OCI-LY7 (cell line): Measurements from ENCODE around the gene SPTBN4. TPM values are rescaled to one million over a fixed set of nuclear protein-coding genes. Genes with fewer than 3 reads are reported as not detected.

ENCODE experiments used
- BruUV-seq: library from RNA; stranded (reverse); fragments of 400-500 nt; replicated peaks from 2 replicates; lab custom pipeline; 2021; lab: Mats Ljungman, UMichigan
- CTCF ChIA-PET: fragments of 300-600 bp; sonication (Branson Sonifier 250); formaldehyde crosslinking; loops from one replicate; lab custom pipeline; 2022; ENCODE audit warnings: antibody characterized with exemption; ENCODE audit not compliant: unreplicated experiment; lab: Charles Lee
- POLR2A ChIA-PET: fragments of 300-600 bp; sonication (Branson Sonifier 250); formaldehyde crosslinking; loops from one replicate; lab custom pipeline; 2022; ENCODE audit warnings: antibody characterized with exemption; lab: Charles Lee
- DNase-seq: peaks from one replicate; pipeline ENCODE4 v3.0.0-alpha.2; 2015; ENCODE audit warnings: low spot score
- H2AFZ ChIP-seq: fragments of 200-600 bp; sonication (generic), shearing (Covaris generic); 2 replicates; pipeline ENCODE4 v1.6.1; 2014; ENCODE audit warnings: mild to moderate bottlenecking, antibody characterized with exemption, low read length, moderate library complexity
- H3K27ac ChIP-seq: fragments of 200-600 bp; sonication (generic); 2 replicates; pipeline ENCODE4 v1.5.1; 2014; ENCODE audit warnings: mixed run types, low read depth, mild to moderate bottlenecking, moderate library complexity, low read length, inconsistent platforms; ENCODE audit not compliant: poor library complexity, severe bottlenecking
- H3K36me3 ChIP-seq: fragments of 200-600 bp; sonication (generic); 2 replicates; pipeline ENCODE4 v1.6.1; 2014; ENCODE audit warnings: mild to moderate bottlenecking, antibody characterized with exemption, low read length, moderate library complexity, mixed read lengths; ENCODE audit not compliant: insufficient read depth
- H3K4me1 ChIP-seq: fragments of 200-600 bp; sonication (generic); 2 replicates; pipeline ENCODE4 v1.5.1; 2014; ENCODE audit warnings: mild to moderate bottlenecking, low read length; ENCODE audit not compliant: insufficient read depth, poor library complexity, severe bottlenecking
- H3K4me2 ChIP-seq: fragments of 200-600 bp; sonication (generic); 2 replicates; pipeline ENCODE4 v1.6.1; 2014; ENCODE audit warnings: mild to moderate bottlenecking, low read length
- H3K4me3 ChIP-seq: fragments of 200-600 bp; sonication (generic); 2 replicates; pipeline ENCODE4 v1.5.1; 2014; ENCODE audit warnings: mild to moderate bottlenecking, low read depth, low read length; ENCODE audit not compliant: poor library complexity, severe bottlenecking
- H3K79me2 ChIP-seq: fragments of 200-600 bp; sonication (generic); 2 replicates; pipeline ENCODE4 v1.6.1; 2016; ENCODE audit warnings: low read depth, mild to moderate bottlenecking, low read length, moderate library complexity, mixed read lengths; ENCODE audit not compliant: insufficient read depth
- H3K9me2 ChIP-seq: fragments of 200-600 bp; sonication (generic); 2 replicates; pipeline ENCODE4 v1.6.1; 2016; ENCODE audit warnings: mild to moderate bottlenecking, low read length, mixed read lengths; ENCODE audit not compliant: insufficient read depth
- H3K9me3 ChIP-seq: fragments of 200-600 bp; sonication (generic); 2 replicates; pipeline ENCODE4 v1.6.1; 2014; ENCODE audit warnings: mild to moderate bottlenecking, mixed run types, low read length, mixed read lengths
- H4K20me1 ChIP-seq: fragments of 200-600 bp; sonication (generic); 2 replicates; pipeline ENCODE4 v1.6.1; 2014; ENCODE audit warnings: mild to moderate bottlenecking, antibody characterized with exemption, low read length, moderate library complexity, mixed read lengths; ENCODE audit not compliant: insufficient read depth
- CTCF ChIP-seq: fragments of 200-600 bp; sonication (generic); conservative IDR thresholded peaks from 2 replicates; pipeline ENCODE4 v1.5.1; 2014; ENCODE audit warnings: mild to moderate bottlenecking, antibody characterized with exemption, low read length, moderate library complexity, mixed read lengths
- EZH2phosphoT487 ChIP-seq: fragments of 200-600 bp; sonication (generic); IDR thresholded peaks from 2 replicates; pipeline ENCODE4 v1.6.1; 2018; ENCODE audit warnings: low read depth, borderline replicate concordance, mild to moderate bottlenecking, mixed run types, antibody characterized with exemption, low read length, moderate library complexity, mixed read lengths
- intact Hi-C: fragments of 100-400 bp; cut with micrococcal nuclease; formaldehyde crosslinking; loops from one replicate; pipeline ENCODE4 v1.10.0; 2022; ENCODE audit not compliant: unreplicated experiment
- total RNA-seq, 2 experiments: library from RNA; depleted of rRNA in 1 of 2; stranded (reverse); fragments of >200 nt in 1 of 2; shearing (Covaris generic) in 1 of 2; gene quantifications; 2 replicates each; pipeline ENCODE4 v1.2.3, GENCODE V29; 2014 to 2022

SPTBN4 gene
- total RNA-seq, 2 experiments from 2014 or later, result 4.1 to 6.3 TPM

DNA sequence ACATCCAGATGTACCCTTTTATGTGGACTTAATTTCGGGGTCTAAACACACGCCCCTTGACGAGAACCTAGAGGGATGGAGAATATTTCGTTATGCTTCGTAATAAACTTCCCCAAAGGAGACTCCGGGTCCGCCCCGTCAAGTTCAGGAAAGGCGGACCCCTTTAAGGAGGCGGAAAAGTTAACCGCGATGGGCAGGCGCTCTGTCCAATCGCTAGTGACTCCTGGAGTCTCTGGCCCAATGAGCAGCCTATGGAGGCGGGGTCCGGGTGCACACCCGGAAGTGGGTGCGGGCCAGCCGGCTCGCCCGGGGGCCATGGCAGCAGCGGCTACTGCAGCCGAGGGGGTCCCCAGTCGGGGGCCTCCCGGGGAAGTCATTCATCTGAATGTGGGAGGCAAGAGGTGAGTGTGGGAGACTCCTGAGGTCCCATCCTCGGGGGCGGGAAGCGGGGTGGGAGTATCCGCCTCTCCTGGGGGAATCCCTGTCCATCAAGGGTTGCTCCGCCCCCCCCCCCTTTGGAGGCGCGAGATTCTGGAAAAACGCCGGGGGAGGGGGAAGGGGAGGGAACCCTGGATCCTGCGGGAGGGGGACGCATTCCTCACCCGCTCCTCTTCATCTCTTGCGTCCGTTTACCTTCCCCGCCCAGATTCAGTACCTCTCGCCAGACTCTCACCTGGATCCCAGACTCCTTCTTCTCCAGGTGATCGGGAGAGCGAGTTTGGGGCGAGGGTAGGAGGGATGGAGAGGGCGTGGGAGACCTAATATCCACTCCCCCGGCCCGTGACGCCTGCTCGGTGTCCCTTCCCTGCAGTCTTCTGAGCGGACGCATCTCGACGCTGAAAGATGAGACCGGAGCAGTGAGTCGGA is 110.0 kb downstream of the SPTBN4 start, which contains the start of gene SHKBP1:
Gene SHKBP1, plus strand, starts transcription at position 289 of the 867 bp plus-strand sequence. Its CDS starts 27 bp downstream, at position 316.
- H3K4me2 ChIP-seq, result peak within 1 kb of the TSS; percentile 82
- no peaks in the 10 kb centered on the region for H4K20me1 ChIP-seq
- BruUV-seq, result no TSS peak
- H3K79me2 ChIP-seq, result peaks cover 4% of the 10 kb centered on the region; the same call in 1 of the 2 replicates
- DNase-seq, result peak; percentile 97
- TF ChIP-seq EZH2phosphoT487 (no peak), CTCF (no peak)
- peaks cover 19% of the 10 kb centered on the region for H3K4me1 ChIP-seq
- H3K9me2 ChIP-seq, result no peaks in the 10 kb centered on the region
- intact Hi-C loops, result no loop called here
- peaks cover 16% of the 10 kb centered on the region for H3K36me3 ChIP-seq
- H3K9me3 ChIP-seq, result no peaks in the 10 kb centered on the region
- ChIA-PET POLR2A (interaction anchor here (1.1 kb wide), 1 partner anchor 221 kb away, joined by 3 read pairs; no protein-coding TSS in a partner anchor), CTCF (no interaction called here)
- H3K27ac ChIP-seq, result peak within 1 kb of the TSS; percentile 38
- peak within 1 kb of the TSS; percentile 68 for H2AFZ ChIP-seq
- H3K4me3 ChIP-seq, result peak within 1 kb of the TSS; percentile 85

GRCh38 chr19:40578442-40578908 is 111.7 kb downstream of the SPTBN4 start:
- no peak overlapping the region for H3K27ac ChIP-seq
- intact Hi-C loops, result no loop called here
- peaks cover 25% of the 10 kb centered on the region for H3K36me3 ChIP-seq
- peak overlapping the region; percentile 82; the same call in 1 of the 2 replicates for H3K4me2 ChIP-seq
- POLR2A ChIA-PET, result no interaction called here
- no TSS peak for BruUV-seq
- H3K79me2 ChIP-seq, result peaks cover 4% of the 10 kb centered on the region; the same call in 1 of the 2 replicates
- H3K9me3 ChIP-seq, result no peaks in the 10 kb centered on the region
- CTCF ChIA-PET, result interaction anchor here (0.5 kb wide), 1 partner anchor 8 kb away, joined by 3 read pairs; no protein-coding TSS in a partner anchor
- peak; percentile 34 for DNase-seq
- peaks cover 19% of the 10 kb centered on the region for H3K4me1 ChIP-seq
- H4K20me1 ChIP-seq, result no peaks in the 10 kb centered on the region
- no peak overlapping the region for H3K4me3 ChIP-seq
- H2AFZ ChIP-seq, result no peak overlapping the region
- no peaks in the 10 kb centered on the region for H3K9me2 ChIP-seq
- TF ChIP-seq EZH2phosphoT487 (no peak), CTCF (no peak)
